HepG2 (cell line): ENCODE data around the gene SOS2. TPM values are rescaled to one million over a fixed set of nuclear protein-coding genes. Genes with fewer than 3 reads are reported as not detected.

ENCODE experiments used
- ATAC-seq: fragments of 200-7000 bp; cut with Tn5 transposase; 3 replicates; pipeline ENCODE4 v1.9.1; 2020; ENCODE audit warnings: mild to moderate bottlenecking, moderate library complexity
- BruUV-seq: library from RNA; stranded (reverse); fragments of 400-500 nt; replicated peaks from 2 replicates; lab custom pipeline; 2021; lab: Mats Ljungman, UMichigan
- CTCF ChIA-PET: fragments of 300-600 bp; formaldehyde crosslinking; extraction: SDS; loops from one replicate; lab custom pipeline; 2021; ENCODE audit warnings: low total read pairs, inconsistent platforms, low intra/inter-chr PET ratio; lab: Yijun Ruan, JAX
- POLR2A ChIA-PET: fragments of 350-600 bp; sonication (Branson Sonifier 250); formaldehyde crosslinking; loops from one replicate; lab custom pipeline; 2020; ENCODE audit warnings: antibody characterized with exemption, inconsistent platforms; lab: Yijun Ruan, JAX
- DNase-seq: peaks from one replicate; pipeline ENCODE4 v3.0.0-alpha.2; 2015; ENCODE audit warnings: low spot score
- FAIRE-seq: peaks from 3 replicates; lab custom pipeline; 2011; peaks lifted over from hg19 to GRCh38; lab: Jason Lieb, UNC
- H2AFZ ChIP-seq: one replicate; pipeline ENCODE4 v1.6.1; 2011; ENCODE audit warnings: low read length, inconsistent platforms
- H3K27ac ChIP-seq: fragments of 300-600 bp; 3 replicates; pipeline ENCODE4 v1.8.0; 2011; ENCODE audit warnings: mixed run types, mild to moderate bottlenecking, mixed read lengths, low read length, inconsistent platforms; ENCODE audit not compliant: insufficient read depth; ENCODE audit errors: extremely low read length
- H3K27me3 ChIP-seq, 2 experiments: fragments of 200-600 bp in 1 of 2; 2 replicates in 1 of 2; 3 replicates in 1 of 2; pipeline versions ENCODE4 v1.6.0 to v1.8.0; 2011; ENCODE audit warnings: low read length in 2 of 2, mild to moderate bottlenecking in 2 of 2, moderate library complexity in 2 of 2, inconsistent platforms in 1 of 2; ENCODE audit not compliant: insufficient read depth in 2 of 2, control insufficient read depth in 1 of 2
- H3K36me3 ChIP-seq, 2 experiments: fragments of 200-600 bp in 1 of 2; replicated peaks in 1 of 2; 2 replicates in 1 of 2; 3 replicates in 1 of 2; pipeline versions ENCODE4 v1.5.1 to v1.8.0; 2011; ENCODE audit warnings: low read length in 2 of 2, inconsistent platforms in 1 of 2; ENCODE audit not compliant: insufficient read depth in 2 of 2, control insufficient read depth in 1 of 2
- H3K4me1 ChIP-seq: 2 replicates; pipeline ENCODE4 v1.5.1; 2012; ENCODE audit warnings: low read length, inconsistent platforms; ENCODE audit not compliant: insufficient read depth
- H3K4me2 ChIP-seq: 2 replicates; pipeline ENCODE4 v1.6.0; 2011; ENCODE audit warnings: low read depth, low read length, inconsistent platforms
- H3K4me3 ChIP-seq, 3 experiments: fragments of 200-600 bp in 1 of 3; sonication (generic), shearing (Covaris generic) in 1 of 3; replicated peaks in 1 of 3; 2 replicates each; pipeline ENCODE4 v1.5.1; 2011 to 2016; ENCODE audit warnings: low read length in 3 of 3, inconsistent platforms in 2 of 3, low read depth in 2 of 3, mild to moderate bottlenecking in 2 of 3, control low read depth in 1 of 3, mixed read lengths in 1 of 3; ENCODE audit not compliant: insufficient read depth in 1 of 3
- H3K79me2 ChIP-seq: one replicate; pipeline ENCODE4 v1.6.1; 2011; ENCODE audit warnings: low read length, inconsistent platforms; ENCODE audit not compliant: insufficient read depth
- H3K9ac ChIP-seq: 2 replicates; pipeline ENCODE4 v1.6.0; 2011; ENCODE audit warnings: mild to moderate bottlenecking, low read depth, low read length, inconsistent platforms; ENCODE audit not compliant: insufficient read depth
- H3K9me3 ChIP-seq: 2 replicates; pipeline ENCODE4 v1.5.1; 2012; ENCODE audit warnings: mild to moderate bottlenecking, low read length
- H4K20me1 ChIP-seq: 2 replicates; pipeline ENCODE4 v1.6.0; 2011; ENCODE audit warnings: inconsistent platforms, mild to moderate bottlenecking, low read length, moderate library complexity; ENCODE audit not compliant: insufficient read depth
- KDM3A ChIP-seq: IDR thresholded peaks from 2 replicates; pipeline ENCODE4 v1.6.1; 2018; ENCODE audit warnings: low read depth, missing compliant biosample characterization
- ZNF142 ChIP-seq: sonication (generic); formaldehyde crosslinking; IDR thresholded peaks from 2 replicates; pipeline ENCODE4 v1.4.0; 2020; ENCODE audit warnings: missing genetic modification reagents
- WGBS: methylation state at CpG from one replicate; pipeline ENCODE4 v1.1.6; 2017; ENCODE audit warnings: low lambda C conversion rate; 5-methylcytosine and 5-hydroxymethylcytosine counted together
- in situ Hi-C: cut with HindIII; loops from 2 replicates; pipeline ENCODE4 v1.10.0; 2017; ENCODE audit warnings: low pct_unique_long_range_greater_than_20kb; ENCODE audit not compliant: extremely low pct_ligation_motif_present
- intact Hi-C: fragments of 100-400 bp; cut with micrococcal nuclease; formaldehyde crosslinking; loops from one replicate; pipeline ENCODE4 v1.10.0; 2022; ENCODE audit not compliant: unreplicated experiment
- polyA plus RNA-seq, 8 experiments: library from polyadenylated mRNA; depleted of rRNA in 3 of 8; stranded (reverse) in 7 of 8; unstranded in 1 of 8; fragments of >200 nt; fragmentation: Illumina TruSeq in 4 of 8; extraction: Trizol in 4 of 8; gene quantifications; 2 replicates each; pipeline versions ENCODE4 v1.2.1 to v1.2.3, GENCODE V29; 2011 to 2016; ENCODE audit warnings: low read depth in 4 of 8, missing spikeins in 1 of 8, mixed read lengths in 1 of 8; ENCODE audit not compliant: insufficient read depth in 1 of 8
- total RNA-seq, 5 experiments: library from RNA; depleted of rRNA; stranded (reverse); fragments of >200 nt; fragmentation: Illumina TruSeq; extraction: Trizol; gene quantifications; 2 replicates each; pipeline ENCODE4 v1.2.3, GENCODE V29; 2016; ENCODE audit warnings: low read depth in 1 of 5
- TF ChIP-seq, protein P1 (sequence below): sonication (generic); formaldehyde crosslinking; IDR thresholded peaks from 2 replicates; pipeline ENCODE4 v1.4.0; 2020; ENCODE audit warnings: mild to moderate bottlenecking, missing genetic modification reagents

Gene SOS2
- total and polyA plus RNA-seq, 2 of the 13 experiments (the other 11 are each of a cell fraction or from before 2014, with no cell fraction given) = 9.3 to 12.1 TPM

DNA sequence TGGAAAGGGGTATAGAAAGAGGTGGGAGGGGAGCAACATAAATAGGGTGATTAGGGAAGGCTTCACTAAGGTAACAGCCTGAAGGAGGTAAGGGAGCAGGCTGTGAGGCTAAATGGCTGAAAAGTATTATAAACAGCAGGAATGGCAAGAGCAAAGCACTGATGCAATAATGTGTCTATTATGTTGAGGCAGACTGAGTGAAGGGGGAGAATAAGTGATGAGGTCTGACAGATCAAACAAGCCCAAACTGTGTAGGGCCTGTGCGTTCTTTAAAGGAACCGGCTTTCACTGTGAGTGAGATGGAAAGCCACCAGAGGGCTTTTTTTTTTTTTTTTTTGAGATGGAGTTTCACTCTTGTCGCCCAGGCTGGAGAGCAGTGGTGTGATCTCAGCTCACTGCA is 108.3 kb downstream of the SOS2 start:
- BruUV-seq = no TSS peak
- Histone ChIP-seq H2AFZ (no peak overlapping the region), H3K9ac (no peak overlapping the region), H4K20me1 (no peaks in the 10 kb centered on the region), H3K4me2 (no peak overlapping the region), H3K9me3 (no peaks in the 10 kb centered on the region), H3K4me1 (no peaks in the 10 kb centered on the region), H3K36me3 (peaks cover 1 to 10% of the 10 kb centered on the region in 2 experiments; a peak in 1 of 5 replicates), H3K79me2 (no peaks in the 10 kb centered on the region), H3K27me3 (no peaks in the 10 kb centered on the region), H3K27ac (no peak overlapping the region), H3K4me3 (no peak overlapping the region)
- ChIA-PET POLR2A (interaction anchor here (0.6 to 0.7 kb wide), 2 partner anchors 9 to 260 kb away, joined by 3 to 5 read pairs; no protein-coding TSS in a partner anchor), CTCF (no interaction called here)
- in situ Hi-C loops = no loop called here
- DNase-seq = no peak
- 98% methylated on average over 3 of the region's 3 CpGs for WGBS
- FAIRE-seq = no peak
- TF ChIP-seq, protein P1, sequence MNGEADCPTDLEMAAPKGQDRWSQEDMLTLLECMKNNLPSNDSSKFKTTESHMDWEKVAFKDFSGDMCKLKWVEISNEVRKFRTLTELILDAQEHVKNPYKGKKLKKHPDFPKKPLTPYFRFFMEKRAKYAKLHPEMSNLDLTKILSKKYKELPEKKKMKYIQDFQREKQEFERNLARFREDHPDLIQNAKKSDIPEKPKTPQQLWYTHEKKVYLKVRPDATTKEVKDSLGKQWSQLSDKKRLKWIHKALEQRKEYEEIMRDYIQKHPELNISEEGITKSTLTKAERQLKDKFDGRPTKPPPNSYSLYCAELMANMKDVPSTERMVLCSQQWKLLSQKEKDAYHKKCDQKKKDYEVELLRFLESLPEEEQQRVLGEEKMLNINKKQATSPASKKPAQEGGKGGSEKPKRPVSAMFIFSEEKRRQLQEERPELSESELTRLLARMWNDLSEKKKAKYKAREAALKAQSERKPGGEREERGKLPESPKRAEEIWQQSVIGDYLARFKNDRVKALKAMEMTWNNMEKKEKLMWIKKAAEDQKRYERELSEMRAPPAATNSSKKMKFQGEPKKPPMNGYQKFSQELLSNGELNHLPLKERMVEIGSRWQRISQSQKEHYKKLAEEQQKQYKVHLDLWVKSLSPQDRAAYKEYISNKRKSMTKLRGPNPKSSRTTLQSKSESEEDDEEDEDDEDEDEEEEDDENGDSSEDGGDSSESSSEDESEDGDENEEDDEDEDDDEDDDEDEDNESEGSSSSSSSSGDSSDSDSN (CRISPR knock-in tag) = no peak
- TF ChIP-seq ZNF142 (no peak), KDM3A (CRISPR knock-in tag) (no peak)
- intact Hi-C loops = no loop called here
- no peak for ATAC-seq
